Measurements from ENCODE around the gene CD79A.

The CD79A gene

GRCh38 chr19:41844601-41845000 lies 32.5 kb upstream of the CD79A start, which contains the start of gene LYPD4:
Gene LYPD4 (minus strand): TSS chr19:41844683. CDS start chr19:41839285, 5,398 bp downstream.
- TF ChIP-seq, protein P1, sequence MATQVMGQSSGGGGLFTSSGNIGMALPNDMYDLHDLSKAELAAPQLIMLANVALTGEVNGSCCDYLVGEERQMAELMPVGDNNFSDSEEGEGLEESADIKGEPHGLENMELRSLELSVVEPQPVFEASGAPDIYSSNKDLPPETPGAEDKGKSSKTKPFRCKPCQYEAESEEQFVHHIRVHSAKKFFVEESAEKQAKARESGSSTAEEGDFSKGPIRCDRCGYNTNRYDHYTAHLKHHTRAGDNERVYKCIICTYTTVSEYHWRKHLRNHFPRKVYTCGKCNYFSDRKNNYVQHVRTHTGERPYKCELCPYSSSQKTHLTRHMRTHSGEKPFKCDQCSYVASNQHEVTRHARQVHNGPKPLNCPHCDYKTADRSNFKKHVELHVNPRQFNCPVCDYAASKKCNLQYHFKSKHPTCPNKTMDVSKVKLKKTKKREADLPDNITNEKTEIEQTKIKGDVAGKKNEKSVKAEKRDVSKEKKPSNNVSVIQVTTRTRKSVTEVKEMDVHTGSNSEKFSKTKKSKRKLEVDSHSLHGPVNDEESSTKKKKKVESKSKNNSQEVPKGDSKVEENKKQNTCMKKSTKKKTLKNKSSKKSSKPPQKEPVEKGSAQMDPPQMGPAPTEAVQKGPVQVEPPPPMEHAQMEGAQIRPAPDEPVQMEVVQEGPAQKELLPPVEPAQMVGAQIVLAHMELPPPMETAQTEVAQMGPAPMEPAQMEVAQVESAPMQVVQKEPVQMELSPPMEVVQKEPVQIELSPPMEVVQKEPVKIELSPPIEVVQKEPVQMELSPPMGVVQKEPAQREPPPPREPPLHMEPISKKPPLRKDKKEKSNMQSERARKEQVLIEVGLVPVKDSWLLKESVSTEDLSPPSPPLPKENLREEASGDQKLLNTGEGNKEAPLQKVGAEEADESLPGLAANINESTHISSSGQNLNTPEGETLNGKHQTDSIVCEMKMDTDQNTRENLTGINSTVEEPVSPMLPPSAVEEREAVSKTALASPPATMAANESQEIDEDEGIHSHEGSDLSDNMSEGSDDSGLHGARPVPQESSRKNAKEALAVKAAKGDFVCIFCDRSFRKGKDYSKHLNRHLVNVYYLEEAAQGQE (IDR thresholded peaks at IDR 0.05; ENCODE audit: insufficient read depth in 1 of 2, low read depth in 2 of 2, low read length in 2 of 2) = no peak
- no peak for TF ChIP-seq POLR2AphosphoS5 (IDR thresholded peaks at IDR 0.05; ENCODE audit: low read depth, low read length)
- no peak for TF ChIP-seq SIN3A (IDR thresholded peaks at IDR 0.05; ENCODE audit: borderline replicate concordance, insufficient read depth, low read length)
- no peak for TF ChIP-seq FOXP2 (optimal IDR thresholded peaks at IDR 0.05; ENCODE audit: borderline replicate concordance, extremely low read depth, extremely low read length, insufficient read depth)
- TF ChIP-seq TAF1 (IDR thresholded peaks at IDR 0.05; ENCODE audit: borderline replicate concordance, insufficient read depth, low read length) = no peak

DNA sequence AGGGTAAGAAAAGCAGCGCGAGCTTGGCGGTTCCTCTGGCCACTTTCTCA lies 32.3 kb upstream of the CD79A start, which contains the start of gene DMRTC2:
TSS of gene DMRTC2 (plus strand) at position 42 of the 50 bp plus-strand sequence. CDS start 2,387 bp downstream, outside the sequence.
- no peak for TF ChIP-seq TAF1 (IDR thresholded peaks at IDR 0.05; ENCODE audit: borderline replicate concordance, insufficient read depth, low read length)
- TF ChIP-seq, protein P1 (IDR thresholded peaks at IDR 0.05; ENCODE audit: insufficient read depth in 1 of 2, low read depth in 2 of 2, low read length in 2 of 2) = no peak
- TF ChIP-seq POLR2AphosphoS5 (IDR thresholded peaks at IDR 0.05; ENCODE audit: low read depth, low read length) = no peak
- no peak for TF ChIP-seq SIN3A (IDR thresholded peaks at IDR 0.05; ENCODE audit: borderline replicate concordance, insufficient read depth, low read length)
- no peak for TF ChIP-seq FOXP2 (optimal IDR thresholded peaks at IDR 0.05; ENCODE audit: borderline replicate concordance, extremely low read depth, extremely low read length, insufficient read depth)

- TF ChIP-seq, protein P1 (IDR thresholded peaks at IDR 0.05; ENCODE audit: insufficient read depth in 1 of 2, low read depth in 2 of 2, low read length in 2 of 2) = no peak
- TF ChIP-seq TAF1 (IDR thresholded peaks at IDR 0.05; ENCODE audit: borderline replicate concordance, insufficient read depth, low read length) = no peak
- no peak for TF ChIP-seq POLR2AphosphoS5 (IDR thresholded peaks at IDR 0.05; ENCODE audit: low read depth, low read length)
- TF ChIP-seq FOXP2 (optimal IDR thresholded peaks at IDR 0.05; ENCODE audit: borderline replicate concordance, extremely low read depth, extremely low read length, insufficient read depth) = no peak
- no peak for TF ChIP-seq SIN3A (IDR thresholded peaks at IDR 0.05; ENCODE audit: borderline replicate concordance, insufficient read depth, low read length)
Measured at GRCh38 chr19:41845051-41845590, 32.0 kb upstream of the CD79A start.

DNA sequence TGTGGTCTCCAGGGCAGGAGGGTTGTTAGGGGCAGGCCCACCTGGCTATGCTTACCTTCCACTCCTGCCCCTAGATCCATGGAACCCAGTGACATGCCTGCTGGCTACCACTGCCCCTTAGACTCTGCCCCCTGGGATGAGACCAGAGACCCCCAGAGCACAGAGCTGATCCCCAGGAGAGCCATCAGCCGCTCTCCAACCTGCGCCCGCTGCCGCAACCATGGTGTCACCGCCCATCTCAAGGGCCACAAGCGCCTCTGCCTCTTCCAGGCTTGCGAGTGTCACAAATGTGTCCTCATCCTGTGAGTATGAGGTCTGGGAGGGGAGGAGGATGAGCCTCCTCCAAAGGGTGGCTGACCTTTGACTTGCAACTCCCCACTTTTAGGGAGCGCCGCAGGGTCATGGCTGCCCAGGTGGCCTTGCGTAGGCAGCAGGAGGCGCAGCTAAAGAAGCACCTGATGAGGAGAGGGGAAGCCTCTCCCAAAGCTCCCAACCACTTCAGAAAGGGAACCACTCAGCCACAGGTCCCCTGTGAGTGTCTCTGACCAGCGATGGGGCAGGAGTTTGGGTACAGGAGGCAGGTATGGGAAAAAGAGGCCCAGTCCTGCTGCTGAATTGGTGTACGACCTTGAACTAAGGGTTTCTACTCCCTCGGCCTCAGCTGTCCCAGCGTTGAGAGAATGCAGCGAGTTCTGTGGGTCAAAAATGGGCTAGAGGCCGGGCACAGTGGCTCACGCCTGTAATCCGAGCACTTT lies 29.6 kb upstream of the CD79A start:
- TF ChIP-seq POLR2AphosphoS5 (IDR thresholded peaks at IDR 0.05; ENCODE audit: low read depth, low read length) = no peak
- TF ChIP-seq, protein P1 (IDR thresholded peaks at IDR 0.05; ENCODE audit: insufficient read depth in 1 of 2, low read depth in 2 of 2, low read length in 2 of 2) = no peak
- no peak for TF ChIP-seq SIN3A (IDR thresholded peaks at IDR 0.05; ENCODE audit: borderline replicate concordance, insufficient read depth, low read length)
- no peak for TF ChIP-seq FOXP2 (optimal IDR thresholded peaks at IDR 0.05; ENCODE audit: borderline replicate concordance, extremely low read depth, extremely low read length, insufficient read depth)
- no peak for TF ChIP-seq TAF1 (IDR thresholded peaks at IDR 0.05; ENCODE audit: borderline replicate concordance, insufficient read depth, low read length)

Measured in PFSK-1 (cell line).